Mesodermal cell (in vitro differentiated cells): Measurements from ENCODE around the gene FNDC4.

ENCODE experiments used
- H3K27ac ChIP-seq: 2 replicates; pipeline ENCODE4 v1.7.0; 2013; ENCODE audit warnings: mild to moderate bottlenecking, low read depth, low read length, moderate library complexity; ENCODE audit not compliant: severe bottlenecking
- H3K36me3 ChIP-seq: 2 replicates; pipeline ENCODE4 v1.7.1; 2013; ENCODE audit warnings: mild to moderate bottlenecking, low read length, moderate library complexity; ENCODE audit not compliant: control insufficient read depth, insufficient read depth
- H3K4me1 ChIP-seq: one replicate; pipeline ENCODE4 v1.7.1; 2013; ENCODE audit warnings: mild to moderate bottlenecking, low read length; ENCODE audit not compliant: insufficient read depth, control insufficient read depth, poor library complexity, severe bottlenecking
- H3K4me3 ChIP-seq: 2 replicates; pipeline ENCODE4 v1.7.0; 2013; ENCODE audit warnings: low read length, control low read depth, mild to moderate bottlenecking; ENCODE audit not compliant: insufficient read depth, poor library complexity, severe bottlenecking; ENCODE audit errors: extremely low read depth
- H3K9me3 ChIP-seq: 2 replicates; pipeline ENCODE4 v1.7.1; 2013; ENCODE audit warnings: mild to moderate bottlenecking, low read length, moderate library complexity; ENCODE audit not compliant: control insufficient read depth
- WGBS, 2 experiments: methylation state at CpG; one replicate each; pipeline ENCODE4 v1.1.5; 2013; ENCODE audit warnings: missing lambda C conversion rate in 2 of 2; ENCODE audit not compliant: insufficient coverage in 2 of 2; 5-methylcytosine and 5-hydroxymethylcytosine counted together

FNDC4 gene

GRCh38 chr2:27518113-27518781 lies 23.2 kb upstream of the FNDC4 start:
- H3K9me3 ChIP-seq: no peaks in the 10 kb centered on the region
- H3K4me1 ChIP-seq: no peaks in the 10 kb centered on the region
- no peak overlapping the region for H3K4me3 ChIP-seq
- no peaks in the 10 kb centered on the region for H3K36me3 ChIP-seq
- 85 to 88% methylated on average over 4 to 5 of the region's 5 CpGs for WGBS, 2 experiments
- no peak overlapping the region for H3K27ac ChIP-seq

DNA sequence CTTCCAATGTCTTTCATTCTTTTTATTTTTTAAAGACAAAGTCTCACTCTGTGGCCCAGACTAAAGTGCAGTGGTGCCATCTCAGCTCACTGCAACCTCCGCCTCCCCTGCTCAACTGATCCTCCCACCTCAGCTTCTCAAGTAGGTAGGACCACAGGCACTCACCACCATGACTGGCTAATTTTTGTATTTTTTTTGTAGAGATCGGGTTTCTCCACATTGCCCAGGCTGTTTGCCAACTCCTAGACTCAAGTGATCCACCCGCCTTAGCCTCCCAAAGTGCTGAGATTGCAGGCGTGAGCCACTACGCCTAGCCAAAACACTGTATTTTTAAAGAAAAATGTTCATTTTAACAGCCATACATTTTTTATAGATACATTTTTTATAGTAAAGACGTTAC lies 14.3 kb upstream of the FNDC4 start:
- no peak overlapping the region for H3K27ac ChIP-seq
- WGBS, 2 experiments: 81 to 91% methylated on average over 1 to 3 of the region's 6 CpGs
- H3K4me1 ChIP-seq: no peaks in the 10 kb centered on the region
- no peak overlapping the region for H3K4me3 ChIP-seq
- no peaks in the 10 kb centered on the region for H3K36me3 ChIP-seq
- H3K9me3 ChIP-seq: no peaks in the 10 kb centered on the region

DNA sequence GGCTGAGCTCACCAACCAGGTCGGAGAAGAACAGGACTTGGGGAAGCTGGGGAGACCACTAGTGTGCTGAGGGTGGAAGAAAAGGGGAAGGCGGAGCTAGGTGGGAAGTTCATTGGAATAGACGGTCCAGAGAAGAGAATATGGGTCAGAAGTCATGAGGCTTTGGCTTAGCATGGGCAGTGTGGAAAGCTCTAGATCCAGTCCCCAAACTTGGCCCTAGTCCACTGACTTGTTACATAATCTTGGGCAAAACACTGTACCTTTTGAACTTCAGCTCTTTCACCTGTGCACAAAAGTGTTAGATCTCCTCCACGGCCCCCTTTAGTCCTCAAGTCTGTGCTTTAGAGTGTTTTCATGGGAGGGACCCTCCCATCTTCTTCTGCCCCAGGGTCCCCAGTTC lies 12.3 kb upstream of the FNDC4 start:
- 75 to 80% methylated on average over 3 to 4 of the region's 4 CpGs for WGBS, 2 experiments
- H3K4me3 ChIP-seq: no peak overlapping the region
- no peaks in the 10 kb centered on the region for H3K36me3 ChIP-seq
- H3K9me3 ChIP-seq: no peaks in the 10 kb centered on the region
- H3K4me1 ChIP-seq: no peaks in the 10 kb centered on the region
- H3K27ac ChIP-seq: no peak overlapping the region

GRCh38 chr2:27506587-27506986 lies 11.6 kb upstream of the FNDC4 start:
- H3K9me3 ChIP-seq: no peaks in the 10 kb centered on the region
- H3K4me3 ChIP-seq: no peak overlapping the region
- no peaks in the 10 kb centered on the region for H3K4me1 ChIP-seq
- H3K36me3 ChIP-seq: no peaks in the 10 kb centered on the region
- WGBS, 2 experiments: 79 to 90% methylated on average over 4 to 5 of the region's 6 CpGs
- H3K27ac ChIP-seq: no peak overlapping the region

DNA sequence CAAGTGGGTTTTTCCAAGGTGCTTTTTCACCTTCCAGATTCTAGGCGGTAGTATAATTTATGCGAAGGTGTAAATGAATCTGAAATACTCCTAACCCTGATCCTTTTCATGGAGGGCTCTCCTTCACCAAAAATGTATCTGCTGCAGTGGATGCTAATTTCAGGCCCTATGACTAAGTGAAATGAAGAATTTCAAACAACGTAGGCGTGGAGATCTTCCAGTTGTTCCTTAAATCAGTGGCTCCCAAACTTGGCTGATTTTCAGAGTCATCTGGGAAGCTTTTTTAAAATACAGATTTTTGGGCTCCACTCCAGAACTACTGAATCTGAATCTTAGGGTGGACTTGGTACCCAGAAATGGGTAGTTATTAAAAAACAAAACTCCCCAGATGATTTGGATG lies 7.1 kb upstream of the FNDC4 start:
- Histone ChIP-seq H3K4me1 (peaks cover under 1% of the 10 kb centered on the region), H3K4me3 (no peak overlapping the region), H3K27ac (no peak overlapping the region), H3K9me3 (no peaks in the 10 kb centered on the region), H3K36me3 (no peaks in the 10 kb centered on the region)
- 97 to 100% methylated on average over 4 of the region's 4 CpGs for WGBS, 2 experiments

GRCh38 chr2:27501042-27501441 lies 6.0 kb upstream of the FNDC4 start:
- no peaks in the 10 kb centered on the region for H3K9me3 ChIP-seq
- no peaks in the 10 kb centered on the region for H3K36me3 ChIP-seq
- H3K4me1 ChIP-seq: peaks cover 6% of the 10 kb centered on the region
- H3K4me3 ChIP-seq: no peak overlapping the region
- no peak overlapping the region for H3K27ac ChIP-seq

- Histone ChIP-seq H3K4me3 (no peak overlapping the region), H3K4me1 (peaks cover 9% of the 10 kb centered on the region), H3K36me3 (no peaks in the 10 kb centered on the region), H3K9me3 (no peaks in the 10 kb centered on the region), H3K27ac (no peak overlapping the region)
- WGBS, 2 experiments: 94 to 100% methylated on average over 1 to 2 of the region's 3 CpGs
Observed at GRCh38 chr2:27498975-27499374, 4.0 kb upstream of the FNDC4 start.

DNA sequence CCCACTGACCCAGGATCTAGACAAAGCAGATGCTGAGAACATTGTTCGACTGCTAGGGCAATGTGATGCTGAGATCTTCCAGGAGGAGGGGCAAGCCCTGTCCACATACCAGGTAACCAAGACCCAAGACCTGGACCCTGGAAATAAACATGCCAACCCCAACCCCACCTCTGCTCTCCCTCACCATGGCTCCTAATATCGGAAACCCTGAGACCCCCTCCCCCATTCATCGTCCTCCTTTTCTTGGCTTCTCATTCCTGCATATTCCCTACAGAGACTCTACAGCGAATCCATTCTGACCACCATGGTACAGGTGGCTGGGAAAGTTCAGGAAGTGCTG lies 2.3 kb upstream of the FNDC4 start:
- Histone ChIP-seq H3K4me3 (no peak overlapping the region), H3K9me3 (no peaks in the 10 kb centered on the region), H3K36me3 (no peaks in the 10 kb centered on the region), H3K4me1 (peaks cover 9% of the 10 kb centered on the region), H3K27ac (no peak overlapping the region)
- 54 to 72% methylated on average over 3 to 4 of the region's 4 CpGs for WGBS, 2 experiments

DNA sequence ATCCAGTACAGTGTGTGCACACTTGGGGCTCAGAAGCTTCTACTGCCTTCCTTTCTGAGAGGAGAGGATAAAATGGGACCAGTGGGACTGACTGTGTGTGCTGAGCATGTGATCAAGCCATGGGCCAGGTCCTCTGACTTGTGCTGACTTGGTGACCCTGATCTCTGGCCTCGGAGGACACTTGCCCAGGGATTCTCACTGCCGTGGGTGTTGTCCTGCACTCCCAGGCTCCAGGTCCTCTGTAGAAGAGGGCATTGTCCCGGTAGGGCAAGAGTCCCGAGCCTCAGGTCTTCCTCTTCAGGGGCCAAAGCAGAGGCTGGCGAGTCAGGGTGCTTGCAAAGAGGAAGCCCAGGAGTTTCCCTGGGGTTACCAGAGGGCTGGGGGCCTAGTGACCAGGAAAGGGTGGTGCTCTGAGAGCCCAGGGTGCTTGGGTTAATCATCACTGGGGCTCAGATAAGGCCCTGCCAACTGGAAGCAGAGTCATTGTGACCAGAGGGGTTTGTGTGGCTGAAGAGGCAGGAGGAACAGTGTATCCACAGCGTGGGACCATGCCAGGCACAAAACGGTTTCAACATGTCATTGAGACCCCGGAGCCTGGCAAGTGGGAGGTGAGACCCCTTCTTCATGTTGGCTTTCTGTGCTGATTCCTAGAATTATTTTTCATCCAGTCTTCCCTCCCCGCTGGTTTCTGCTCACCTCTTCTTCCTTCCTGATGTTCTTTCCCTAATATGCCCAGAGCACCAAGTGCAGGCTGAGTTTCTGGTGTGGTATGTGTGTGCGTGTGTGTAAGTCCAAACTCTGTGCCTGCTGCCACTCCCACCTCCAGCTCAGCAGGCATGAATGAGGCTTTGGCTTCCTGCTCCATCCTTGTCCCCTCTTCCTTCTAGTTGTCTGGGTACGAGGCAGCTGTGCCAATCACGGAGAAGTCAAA lies 1.6 kb upstream of the FNDC4 start, which contains the start of gene GCKR:
Gene GCKR (plus strand): TSS at position 483 of the 931 bp plus-strand sequence. CDS start 66 bp downstream, at position 549.
- Histone ChIP-seq H3K4me3 (no peak within 1 kb of the TSS), H3K9me3 (no peaks in the 10 kb centered on the region), H3K4me1 (peaks cover 9% of the 10 kb centered on the region), H3K36me3 (no peaks in the 10 kb centered on the region), H3K27ac (no peak within 1 kb of the TSS)
- WGBS, 2 experiments: 80 to 84% methylated on average over 7 to 9 of the region's 12 CpGs

DNA sequence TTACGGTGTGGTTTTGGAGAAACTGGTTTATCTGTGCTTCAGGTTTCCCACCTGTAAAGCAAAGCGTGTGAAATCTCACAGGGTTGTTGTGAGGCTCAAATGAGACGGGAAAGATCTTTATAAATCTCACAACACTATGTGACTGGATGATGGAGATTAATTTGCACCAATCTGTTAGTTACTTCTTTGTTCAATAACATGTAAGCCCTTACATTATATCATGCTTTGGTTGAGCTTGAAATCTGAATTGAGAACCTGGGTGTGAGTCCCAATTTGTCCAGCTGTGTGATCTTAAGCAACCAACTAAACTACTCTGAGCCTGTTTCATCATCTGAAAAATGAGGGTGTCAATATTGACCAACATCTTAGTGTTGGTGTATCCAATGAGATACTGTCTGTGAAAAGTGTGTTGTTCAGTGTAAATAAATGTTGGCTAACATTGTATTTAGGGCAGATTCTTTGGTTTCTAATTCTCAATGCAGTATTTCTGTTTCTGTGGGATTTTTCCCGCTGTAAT lies 898 bp upstream of the FNDC4 start:
- peaks cover 9% of the 10 kb centered on the region for H3K4me1 ChIP-seq
- 71% methylated on average over 1 of the region's 4 CpGs; no CpG with 5 or more reads in 1 of the 2 experiments for WGBS, 2 experiments
- no peak overlapping the region for H3K4me3 ChIP-seq
- H3K27ac ChIP-seq: no peak overlapping the region
- no peaks in the 10 kb centered on the region for H3K9me3 ChIP-seq
- no peaks in the 10 kb centered on the region for H3K36me3 ChIP-seq
